Right lobe of liver (tissue), 4 donors: Measurements from ENCODE around the gene LEO1.

ENCODE experiments used
- POLR2A ChIP-seq: fragments of 450-650 bp; IDR thresholded peaks from one replicate; pipeline ENCODE4 v1.6.1; 2017; ENCODE audit warnings: antibody characterized with exemption, mild to moderate bottlenecking
- TF ChIP-seq, protein P1 (sequence below), 4 donors: fragments of 200-600 bp in 3 of 4; fragments of 450-650 bp in 1 of 4; IDR thresholded peaks; one replicate each; pipeline versions ENCODE4 v1.5.1 to v1.8.0; 2016 to 2022; ENCODE audit warnings: antibody characterized with exemption in 4 of 4, mild to moderate bottlenecking in 2 of 4
- donor health status: DM: no; HTN: no; CAD: no.
- donor health status: DM: no; HTN: no; CAD: no.
- donor health status: DM: no; HTN: yes; CAD: no.

DNA sequence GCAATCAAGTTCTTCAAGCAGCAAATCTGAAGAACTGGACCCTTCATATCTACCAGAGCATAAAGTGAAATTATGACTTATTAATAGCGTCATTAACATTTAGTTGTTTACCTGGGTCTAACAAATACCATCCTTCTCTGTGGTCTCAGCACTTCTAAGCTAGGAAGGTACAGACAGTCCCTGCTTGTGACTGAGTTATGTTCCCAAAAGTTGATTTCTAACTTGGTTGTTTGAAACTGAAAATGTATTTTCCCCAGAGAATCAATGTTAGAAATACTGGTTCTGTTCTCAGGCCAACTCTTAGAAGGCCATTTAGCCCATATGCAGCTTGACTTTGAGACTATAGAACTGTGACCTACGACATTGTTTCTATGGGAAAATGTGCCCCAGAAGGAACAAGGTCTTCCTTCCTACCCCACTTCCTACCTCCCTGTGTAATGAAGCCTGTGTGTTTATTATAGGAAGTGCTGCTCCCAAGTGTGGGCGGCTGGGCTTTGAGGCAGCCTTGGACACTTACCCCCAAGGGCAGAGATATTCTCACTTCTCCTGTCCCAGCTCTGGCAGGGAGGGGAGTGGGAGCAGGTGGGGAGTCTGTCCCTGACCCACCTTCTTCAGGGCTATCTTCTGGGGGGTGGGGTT is 35.2 kb upstream of the LEO1 start:
- no peak for TF ChIP-seq POLR2A
- TF ChIP-seq, protein P1, sequence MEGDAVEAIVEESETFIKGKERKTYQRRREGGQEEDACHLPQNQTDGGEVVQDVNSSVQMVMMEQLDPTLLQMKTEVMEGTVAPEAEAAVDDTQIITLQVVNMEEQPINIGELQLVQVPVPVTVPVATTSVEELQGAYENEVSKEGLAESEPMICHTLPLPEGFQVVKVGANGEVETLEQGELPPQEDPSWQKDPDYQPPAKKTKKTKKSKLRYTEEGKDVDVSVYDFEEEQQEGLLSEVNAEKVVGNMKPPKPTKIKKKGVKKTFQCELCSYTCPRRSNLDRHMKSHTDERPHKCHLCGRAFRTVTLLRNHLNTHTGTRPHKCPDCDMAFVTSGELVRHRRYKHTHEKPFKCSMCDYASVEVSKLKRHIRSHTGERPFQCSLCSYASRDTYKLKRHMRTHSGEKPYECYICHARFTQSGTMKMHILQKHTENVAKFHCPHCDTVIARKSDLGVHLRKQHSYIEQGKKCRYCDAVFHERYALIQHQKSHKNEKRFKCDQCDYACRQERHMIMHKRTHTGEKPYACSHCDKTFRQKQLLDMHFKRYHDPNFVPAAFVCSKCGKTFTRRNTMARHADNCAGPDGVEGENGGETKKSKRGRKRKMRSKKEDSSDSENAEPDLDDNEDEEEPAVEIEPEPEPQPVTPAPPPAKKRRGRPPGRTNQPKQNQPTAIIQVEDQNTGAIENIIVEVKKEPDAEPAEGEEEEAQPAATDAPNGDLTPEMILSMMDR (IDR thresholded peaks at IDR 0.05), result no peak
